ENCODE measurements around the gene DUSP16.

Gene DUSP16

GRCh38 chr12:12445165-12445881 is 117.3 kb downstream of the DUSP16 start:
- H3K4me3 ChIP-seq (replicated peaks in 1 of 2; ENCODE audit: low read depth in 2 of 2, low read length in 2 of 2), result no peak overlapping the region
- no peak for DNase-seq (ENCODE audit: low read depth in 2 of 2)
- no peak for TF ChIP-seq CTCF (IDR thresholded peaks at IDR 0.05; ENCODE audit: low read depth, low read length)

- no peak overlapping the region for H3K4me3 ChIP-seq (replicated peaks in 1 of 2; ENCODE audit: low read depth in 2 of 2, low read length in 2 of 2)
- DNase-seq (ENCODE audit: low read depth in 2 of 2), result peak; percentile 53 to 61
- no peak for TF ChIP-seq CTCF (IDR thresholded peaks at IDR 0.05; ENCODE audit: low read depth, low read length)
Measured at GRCh38 chr12:12443431-12443878, 119.2 kb downstream of the DUSP16 start.

GRCh38 chr12:12442548-12443071 is 120.1 kb downstream of the DUSP16 start:
- peak; percentile 65 to 80 for DNase-seq (ENCODE audit: low read depth in 2 of 2)
- no peak for TF ChIP-seq CTCF (IDR thresholded peaks at IDR 0.05; ENCODE audit: low read depth, low read length)
- H3K4me3 ChIP-seq (replicated peaks in 1 of 2; ENCODE audit: low read depth in 2 of 2, low read length in 2 of 2), result no peak overlapping the region

GRCh38 chr12:12441843-12442461 is 120.7 kb downstream of the DUSP16 start:
- TF ChIP-seq CTCF (IDR thresholded peaks at IDR 0.05; ENCODE audit: low read depth, low read length), result no peak
- DNase-seq (ENCODE audit: low read depth in 2 of 2), result peak; percentile 46 to 51
- no peak overlapping the region for H3K4me3 ChIP-seq (replicated peaks in 1 of 2; ENCODE audit: low read depth in 2 of 2, low read length in 2 of 2)

DNA sequence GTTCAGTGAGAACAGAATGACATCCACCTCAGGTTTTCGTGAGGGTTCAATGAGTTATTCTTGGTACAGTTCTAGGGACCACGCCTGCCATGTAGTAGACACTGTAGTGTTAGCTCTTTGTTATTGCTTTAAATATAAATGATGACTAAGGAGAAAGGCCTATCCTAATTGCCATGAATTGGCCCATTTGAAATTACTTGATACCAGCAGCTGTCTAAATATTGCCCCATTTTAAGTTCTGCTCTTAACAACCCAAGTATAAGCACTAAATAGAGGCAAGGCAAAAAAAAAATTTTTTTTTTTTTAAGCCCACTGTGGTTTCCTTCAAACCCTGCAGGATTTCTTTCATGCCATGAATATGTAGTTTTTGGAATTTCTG is 121.2 kb downstream of the DUSP16 start:
- DNase-seq (ENCODE audit: low read depth in 2 of 2), result no peak
- H3K4me3 ChIP-seq (replicated peaks in 1 of 2; ENCODE audit: low read depth in 2 of 2, low read length in 2 of 2), result no peak overlapping the region
- no peak for TF ChIP-seq CTCF (IDR thresholded peaks at IDR 0.05; ENCODE audit: low read depth, low read length)

DNA sequence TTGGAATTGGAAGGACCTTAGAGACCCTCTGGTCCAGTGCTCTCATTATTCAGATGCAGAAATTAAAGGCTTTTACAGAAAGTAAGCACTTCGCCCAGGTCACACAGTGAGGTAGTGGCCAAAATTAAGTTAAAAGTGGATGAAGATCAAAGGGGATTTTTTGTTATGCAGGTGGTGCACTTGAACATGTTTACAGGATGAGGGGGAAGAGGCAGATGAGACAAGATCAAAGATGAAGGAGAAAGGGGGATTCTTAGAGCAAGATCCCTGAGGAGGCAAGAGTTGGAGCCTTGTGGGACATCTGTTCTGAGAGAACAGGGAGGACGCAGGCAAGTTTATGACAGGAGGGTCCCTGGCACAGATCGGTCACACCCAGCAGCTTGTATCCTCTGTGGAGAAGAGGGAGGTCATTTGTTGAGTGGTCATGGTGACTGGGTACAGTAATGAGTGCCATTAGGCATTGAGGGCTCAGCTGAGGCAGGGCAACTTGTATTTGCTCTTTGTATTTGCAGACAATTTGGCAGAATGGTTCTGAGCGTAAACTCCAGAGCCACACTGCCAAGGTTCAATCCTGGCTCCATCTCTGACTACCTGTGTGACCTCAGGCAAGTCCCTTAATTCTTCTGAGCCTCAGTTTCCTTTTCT is 121.8 kb downstream of the DUSP16 start:
- TF ChIP-seq CTCF (IDR thresholded peaks at IDR 0.05; ENCODE audit: low read depth, low read length), result no peak
- DNase-seq (ENCODE audit: low read depth in 2 of 2), result no peak
- H3K4me3 ChIP-seq (replicated peaks in 1 of 2; ENCODE audit: low read depth in 2 of 2, low read length in 2 of 2), result no peak overlapping the region
